Measurements from ENCODE around the gene TRMT44. TPM values are rescaled to one million over a fixed set of nuclear protein-coding genes. Genes with fewer than 3 reads are reported as not detected.

TRMT44 gene
- total and polyA plus RNA-seq, 2 of the 4 experiments (the other 2 are of a cell fraction), result 7.3 to 8.1 TPM

GRCh38 chr4:8394806-8395205, 45.8 kb upstream of the TRMT44 start:
- H3K79me1 ChIP-seq (ENCODE audit: low read depth in 1 of 2, low read length in 2 of 2), result no peaks in the 10 kb centered on the region; a peak in 1 of 4 replicates
- no peaks in the 10 kb centered on the region for H3K9me3 ChIP-seq (ENCODE audit: control insufficient read depth, insufficient read depth, low read length)
- BruUV-seq (replicated peaks), result no TSS peak
- no peak overlapping the region for H3K23ac ChIP-seq (ENCODE audit: low read depth, low read length)
- TF ChIP-seq CTCF (conservative IDR thresholded peaks at IDR 0.05; ENCODE audit: low read depth, low read length) (no peak), USF2 (IDR thresholded peaks at IDR 0.05; ENCODE audit: low read depth, low read length) (no peak), SMC3 (IDR thresholded peaks at IDR 0.05; ENCODE audit: low read depth, low read length) (no peak), CHD1 (IDR thresholded peaks at IDR 0.05; ENCODE audit: low read depth, low read length) (no peak), RAD21 (IDR thresholded peaks at IDR 0.05; ENCODE audit: low read length) (no peak), POLR2A (IDR thresholded peaks at IDR 0.05; ENCODE audit: low read depth, low read length) (no peak), MAFK (IDR thresholded peaks at IDR 0.05; ENCODE audit: low read depth, low read length) (no peak), RCOR1 (IDR thresholded peaks at IDR 0.05; ENCODE audit: insufficient replicate concordance, low read length) (no peak), ELK1 (IDR thresholded peaks at IDR 0.05; ENCODE audit: borderline replicate concordance, low read depth, low read length) (no peak), FOS (IDR thresholded peaks at IDR 0.05; ENCODE audit: low read depth, low read length) (no peak), RFX5 (IDR thresholded peaks at IDR 0.05; ENCODE audit: low read depth, low read length) (no peak), MXI1 (IDR thresholded peaks at IDR 0.05; ENCODE audit: borderline replicate concordance, low read depth, low read length) (no peak), MAZ (IDR thresholded peaks at IDR 0.05; ENCODE audit: borderline replicate concordance, low read depth, low read length) (no peak), CEBPB (IDR thresholded peaks at IDR 0.05; ENCODE audit: low read depth, low read length) (no peak), NFE2L2 (IDR thresholded peaks at IDR 0.05; ENCODE audit: low read depth, low read length) (no peak), BHLHE40 (IDR thresholded peaks at IDR 0.05; ENCODE audit: low read depth, low read length) (no peak)
- H4K8ac ChIP-seq (ENCODE audit: low read depth in 2 of 2, low read length in 2 of 2), result no peak overlapping the region
- no peak overlapping the region; the same call in 1 of the 2 replicates for H3K14ac ChIP-seq (replicated peaks; ENCODE audit: low read depth, low read length)
- dilution Hi-C loops (cut with HindIII; ENCODE audit: low sequenced_read_pairs, unreplicated experiment), result no loop called here
- H2BK5ac ChIP-seq (ENCODE audit: low read depth, low read length, poor library complexity, severe bottlenecking), result no peak overlapping the region
- H3K18ac ChIP-seq (ENCODE audit: low read depth, low read length), result no peak overlapping the region
- no peak overlapping the region for H3K27ac ChIP-seq (ENCODE audit: insufficient read depth, low read length)
- peak overlapping the region; percentile 10 for H3K4ac ChIP-seq (ENCODE audit: low read depth, low read length)
- peaks cover 22% of the 10 kb centered on the region for H3K36me3 ChIP-seq (ENCODE audit: control insufficient read depth, insufficient read depth, low read length)
- peak overlapping the region; percentile 41 for H2AK5ac ChIP-seq (ENCODE audit: low read depth, low read length)
- H3K4me3 ChIP-seq (ENCODE audit: insufficient read depth, low read depth, low read length), result no peak overlapping the region
- no peak overlapping the region for H3K56ac ChIP-seq (ENCODE audit: extremely low read depth, insufficient read depth, low read length)
- ATAC-seq (ENCODE audit: low read depth), result no peak
- peak overlapping the region; percentile 27; the same call in 1 of the 2 replicates for H4K91ac ChIP-seq (ENCODE audit: insufficient read depth, low read depth, low read length)
- intact Hi-C loops (cut with micrococcal nuclease), result no loop called here
- no peak overlapping the region for H2BK120ac ChIP-seq (ENCODE audit: low read depth, low read length)
- H3K9me1 ChIP-seq (ENCODE audit: insufficient read depth, low read length), result peaks cover 15% of the 10 kb centered on the region; the same call in 1 of the 2 replicates
- no peak overlapping the region for H2AK9ac ChIP-seq (replicated peaks; ENCODE audit: low read depth, low read length, poor library complexity)
- H2BK20ac ChIP-seq (ENCODE audit: low read depth, low read length), result no peak overlapping the region
- peaks cover 22% of the 10 kb centered on the region for H3K4me1 ChIP-seq (ENCODE audit: control insufficient read depth, insufficient read depth, low read length)
- H2BK15ac ChIP-seq (ENCODE audit: low read depth, low read length), result no peak overlapping the region
- ChIA-PET POLR2A (ENCODE audit: unreplicated experiment) (no interaction called here), CTCF (interaction anchor here (0.6 to 2.1 kb wide), 2 partner anchors 127 to 174 kb away, joined by 3 to 6 read pairs; no protein-coding TSS in a partner anchor)
- no peak overlapping the region for H2AFZ ChIP-seq (replicated peaks; ENCODE audit: low read length, poor library complexity)
- WGBS, 2 experiments (ENCODE audit: extremely low coverage in 2 of 2, insufficient read length in 1 of 2), result 93% methylated on average over 6 of the region's 12 CpGs; no CpG with 5 or more reads in 1 of the 2 experiments
- H3K27me3 ChIP-seq (ENCODE audit: control insufficient read depth, insufficient read depth, low read length), result no peaks in the 10 kb centered on the region
- no peak overlapping the region for H3K9ac ChIP-seq (ENCODE audit: low read depth, low read length)
- no peak overlapping the region for H3K4me2 ChIP-seq (ENCODE audit: low read depth, low read length)
- in situ Hi-C loops (cut with MboI; ENCODE audit: low sequenced_read_pairs), result no loop called here
- H4K20me1 ChIP-seq (ENCODE audit: insufficient read depth, low read length), result peaks cover 17% of the 10 kb centered on the region
- H4K5ac ChIP-seq (ENCODE audit: low read depth, low read length), result no peak overlapping the region
- DNase-seq, result no peak
